ENCODE data around the gene KLHL40. TPM values are rescaled to one million over a fixed set of nuclear protein-coding genes. Genes with fewer than 3 reads are reported as not detected.

KLHL40 gene
- total RNA-seq, 1 donor = not detected

GRCh38 chr3:42667523-42668412 is 17.6 kb upstream of the KLHL40 start:
- no peak overlapping the region for H3K4me3 ChIP-seq (ENCODE audit: insufficient read depth, low read length)
- H3K4me2 ChIP-seq (ENCODE audit: insufficient read depth, low read length) = no peak overlapping the region
- TF ChIP-seq, protein P1, sequence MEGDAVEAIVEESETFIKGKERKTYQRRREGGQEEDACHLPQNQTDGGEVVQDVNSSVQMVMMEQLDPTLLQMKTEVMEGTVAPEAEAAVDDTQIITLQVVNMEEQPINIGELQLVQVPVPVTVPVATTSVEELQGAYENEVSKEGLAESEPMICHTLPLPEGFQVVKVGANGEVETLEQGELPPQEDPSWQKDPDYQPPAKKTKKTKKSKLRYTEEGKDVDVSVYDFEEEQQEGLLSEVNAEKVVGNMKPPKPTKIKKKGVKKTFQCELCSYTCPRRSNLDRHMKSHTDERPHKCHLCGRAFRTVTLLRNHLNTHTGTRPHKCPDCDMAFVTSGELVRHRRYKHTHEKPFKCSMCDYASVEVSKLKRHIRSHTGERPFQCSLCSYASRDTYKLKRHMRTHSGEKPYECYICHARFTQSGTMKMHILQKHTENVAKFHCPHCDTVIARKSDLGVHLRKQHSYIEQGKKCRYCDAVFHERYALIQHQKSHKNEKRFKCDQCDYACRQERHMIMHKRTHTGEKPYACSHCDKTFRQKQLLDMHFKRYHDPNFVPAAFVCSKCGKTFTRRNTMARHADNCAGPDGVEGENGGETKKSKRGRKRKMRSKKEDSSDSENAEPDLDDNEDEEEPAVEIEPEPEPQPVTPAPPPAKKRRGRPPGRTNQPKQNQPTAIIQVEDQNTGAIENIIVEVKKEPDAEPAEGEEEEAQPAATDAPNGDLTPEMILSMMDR (IDR thresholded peaks at IDR 0.05; ENCODE audit: extremely low read depth, low read depth, low read length) = no peak
- peaks cover 4% of the 10 kb centered on the region for H3K36me3 ChIP-seq (ENCODE audit: insufficient read depth, low read length)
- no peaks in the 10 kb centered on the region for H3K4me1 ChIP-seq (ENCODE audit: insufficient read depth, low read length)
- no peak overlapping the region for H2AFZ ChIP-seq (ENCODE audit: low read length)
- no peaks in the 10 kb centered on the region for H3K9me3 ChIP-seq (ENCODE audit: low read depth, low read length)
- H3K79me2 ChIP-seq (ENCODE audit: insufficient read depth, low read length) = no peaks in the 10 kb centered on the region
- H4K20me1 ChIP-seq (ENCODE audit: insufficient read depth, low read length) = peaks cover 3% of the 10 kb centered on the region
- H3K27ac ChIP-seq (ENCODE audit: low read depth, low read length) = no peak overlapping the region
- peak; percentile 66 for DNase-seq (ENCODE audit: insufficient read length, low spot score, missing footprints)
- H3K27me3 ChIP-seq (ENCODE audit: insufficient read depth, low read length) = no peaks in the 10 kb centered on the region

- H3K27ac ChIP-seq (ENCODE audit: low read depth, low read length) = no peak overlapping the region
- TF ChIP-seq, protein P1 (IDR thresholded peaks at IDR 0.05; ENCODE audit: extremely low read depth, low read depth, low read length) = no peak
These were observed 16.9 kb upstream of the KLHL40 start for GRCh38 chr3:42668413-42668760.

DNA sequence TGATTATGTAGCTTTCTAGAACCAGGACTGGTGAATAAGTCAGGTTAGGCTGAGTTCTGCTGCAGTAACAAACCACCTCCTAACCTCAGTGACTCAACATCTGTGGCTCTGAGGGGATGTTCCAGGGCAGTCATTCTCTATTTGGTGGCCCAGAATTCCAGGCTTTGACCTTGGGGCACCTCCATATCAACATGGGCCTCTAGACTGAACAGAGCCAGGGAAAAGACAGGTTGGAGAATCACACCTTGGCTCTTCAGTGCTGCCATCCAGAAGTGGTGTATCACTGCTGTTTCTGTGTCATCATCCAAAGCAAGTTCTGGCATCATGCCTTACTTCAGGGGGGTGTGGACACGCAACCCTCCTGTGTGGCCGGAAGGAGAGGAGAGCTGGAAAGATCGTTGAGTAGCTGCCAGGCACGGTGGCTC is 16.5 kb upstream of the KLHL40 start:
- peaks cover 2% of the 10 kb centered on the region for H3K36me3 ChIP-seq (ENCODE audit: insufficient read depth, low read length)
- no peak overlapping the region for H3K4me2 ChIP-seq (ENCODE audit: insufficient read depth, low read length)
- no peak overlapping the region for H3K4me3 ChIP-seq (ENCODE audit: insufficient read depth, low read length)
- no peak overlapping the region for H2AFZ ChIP-seq (ENCODE audit: low read length)
- DNase-seq (ENCODE audit: insufficient read length, low spot score, missing footprints) = peak; percentile 75
- TF ChIP-seq, protein P1 (IDR thresholded peaks at IDR 0.05; ENCODE audit: extremely low read depth, low read depth, low read length) = no peak
- H3K27me3 ChIP-seq (ENCODE audit: insufficient read depth, low read length) = no peaks in the 10 kb centered on the region
- H3K27ac ChIP-seq (ENCODE audit: low read depth, low read length) = no peak overlapping the region
- H3K79me2 ChIP-seq (ENCODE audit: insufficient read depth, low read length) = no peaks in the 10 kb centered on the region
- peaks cover 3% of the 10 kb centered on the region for H4K20me1 ChIP-seq (ENCODE audit: insufficient read depth, low read length)
- H3K4me1 ChIP-seq (ENCODE audit: insufficient read depth, low read length) = no peaks in the 10 kb centered on the region
- H3K9me3 ChIP-seq (ENCODE audit: low read depth, low read length) = no peaks in the 10 kb centered on the region

More at GRCh38 chr3:42668413-42668760, 16.9 kb upstream of the KLHL40 start:
- H3K4me2 ChIP-seq (ENCODE audit: insufficient read depth, low read length) = no peak overlapping the region
- DNase-seq (ENCODE audit: insufficient read length, low spot score, missing footprints) = peak; percentile 83
- no peaks in the 10 kb centered on the region for H3K4me1 ChIP-seq (ENCODE audit: insufficient read depth, low read length)
- H4K20me1 ChIP-seq (ENCODE audit: insufficient read depth, low read length) = peaks cover 3% of the 10 kb centered on the region
- no peaks in the 10 kb centered on the region for H3K27me3 ChIP-seq (ENCODE audit: insufficient read depth, low read length)
- no peak overlapping the region for H2AFZ ChIP-seq (ENCODE audit: low read length)
- no peak overlapping the region for H3K4me3 ChIP-seq (ENCODE audit: insufficient read depth, low read length)
- no peaks in the 10 kb centered on the region for H3K79me2 ChIP-seq (ENCODE audit: insufficient read depth, low read length)
- peaks cover 4% of the 10 kb centered on the region for H3K36me3 ChIP-seq (ENCODE audit: insufficient read depth, low read length)
- no peaks in the 10 kb centered on the region for H3K9me3 ChIP-seq (ENCODE audit: low read depth, low read length)

DNA sequence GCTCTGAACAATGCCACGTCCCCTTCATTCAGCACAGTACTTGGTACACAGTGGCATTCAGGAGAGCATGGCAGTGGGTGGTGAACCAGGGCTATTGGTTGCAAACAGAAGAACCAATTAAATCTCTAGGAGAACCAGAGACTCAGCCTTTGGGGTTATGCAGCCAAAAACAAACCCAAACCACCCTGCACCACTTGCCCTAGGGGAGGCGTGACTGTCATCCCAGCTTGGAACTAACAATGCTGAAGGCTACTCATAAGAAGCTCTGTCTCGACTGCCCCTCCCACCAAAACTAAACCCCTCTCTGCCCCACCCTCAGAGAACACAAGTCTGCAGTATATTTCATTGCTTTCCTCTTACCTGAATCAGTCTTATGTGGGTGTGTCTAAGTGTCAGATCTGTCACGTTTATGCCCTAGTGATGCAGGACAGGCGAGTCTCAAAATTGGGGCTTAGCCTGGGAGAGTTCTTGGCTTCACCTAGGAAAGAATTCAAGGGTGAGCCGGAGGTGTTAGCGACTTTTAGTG is 15.2 kb upstream of the KLHL40 start:
- Histone ChIP-seq H3K79me2 (ENCODE audit: insufficient read depth, low read length) (no peaks in the 10 kb centered on the region), H3K4me3 (ENCODE audit: insufficient read depth, low read length) (no peak overlapping the region), H3K36me3 (ENCODE audit: insufficient read depth, low read length) (no peaks in the 10 kb centered on the region), H4K20me1 (ENCODE audit: insufficient read depth, low read length) (peaks cover 3% of the 10 kb centered on the region), H2AFZ (ENCODE audit: low read length) (no peak overlapping the region), H3K27ac (ENCODE audit: low read depth, low read length) (no peak overlapping the region), H3K9me3 (ENCODE audit: low read depth, low read length) (no peaks in the 10 kb centered on the region), H3K4me1 (ENCODE audit: insufficient read depth, low read length) (no peaks in the 10 kb centered on the region), H3K27me3 (ENCODE audit: insufficient read depth, low read length) (no peaks in the 10 kb centered on the region), H3K4me2 (ENCODE audit: insufficient read depth, low read length) (no peak overlapping the region)
- TF ChIP-seq, protein P1 (IDR thresholded peaks at IDR 0.05; ENCODE audit: extremely low read depth, low read depth, low read length) = no peak
- DNase-seq (ENCODE audit: insufficient read length, low spot score, missing footprints) = peak; percentile 51
